GM18519 (cell line): ENCODE data around the gene DDX60.

ENCODE experiments used
- ATAC-seq: cut with Tn5 transposase; IDR thresholded peaks from one replicate; pipeline ENCODE4 v1.9.1; 2021; ENCODE audit warnings: mild to moderate bottlenecking, moderate library complexity; ENCODE audit not compliant: unreplicated experiment, low FRiP score

Gene DDX60

GRCh38 chr4:168208957-168209614 lies 109.5 kb downstream of the DDX60 start:
- no peak for ATAC-seq

GRCh38 chr4:168203233-168203911 lies 115.2 kb downstream of the DDX60 start:
- no peak for ATAC-seq

GRCh38 chr4:168200685-168201084 lies 117.9 kb downstream of the DDX60 start:
- ATAC-seq: no peak

- no peak for ATAC-seq
Observed at GRCh38 chr4:168199260-168199957, 119.1 kb downstream of the DDX60 start.

GRCh38 chr4:168197926-168198325 lies 120.6 kb downstream of the DDX60 start:
- no peak for ATAC-seq

GRCh38 chr4:168188754-168189153 lies 129.8 kb downstream of the DDX60 start:
- ATAC-seq: peak; percentile 52

- ATAC-seq: peak; percentile 51
Observed at GRCh38 chr4:168183717-168184571, 134.6 kb downstream of the DDX60 start.

- no peak for ATAC-seq
Observed at GRCh38 chr4:168177546-168178149, 140.9 kb downstream of the DDX60 start.

GRCh38 chr4:168174308-168174707 lies 144.2 kb downstream of the DDX60 start:
- no peak for ATAC-seq

GRCh38 chr4:168167714-168168284 lies 150.8 kb downstream of the DDX60 start:
- no peak for ATAC-seq
